Bronchial epithelial cell (primary cell): ENCODE measurements around the gene NPAS3. TPM values are rescaled to one million over a fixed set of nuclear protein-coding genes. Genes with fewer than 3 reads are reported as not detected.

Experiments
- DNase-seq: peaks from one replicate; pipeline ENCODE4 v3.0.0-alpha.2; 2010; ENCODE audit warnings: low read depth
- FAIRE-seq: peaks from 2 replicates; lab custom pipeline; 2011; peaks lifted over from hg19 to GRCh38; lab: Jason Lieb, UNC
- H3K27me3 ChIP-seq: 2 replicates; pipeline ENCODE4 v1.5.1; 2011; ENCODE audit warnings: low read length; ENCODE audit not compliant: control insufficient read depth, insufficient read depth
- H3K36me3 ChIP-seq: 2 replicates; pipeline ENCODE4 v1.5.1; 2011; ENCODE audit warnings: low read length; ENCODE audit not compliant: control insufficient read depth, insufficient read depth
- H3K4me3 ChIP-seq: 2 replicates; pipeline ENCODE4 v1.5.1; 2011; ENCODE audit warnings: mild to moderate bottlenecking, low read depth, low read length, control low read depth
- CTCF ChIP-seq: IDR thresholded peaks from 2 replicates; pipeline ENCODE4 v1.5.1; 2011; ENCODE audit warnings: mild to moderate bottlenecking, moderate library complexity, low read length, control low read depth, inconsistent platforms; ENCODE audit not compliant: insufficient read depth, severe bottlenecking
- total RNA-seq: library from RNA; depleted of rRNA; stranded (reverse); fragments of >200 nt; gene quantifications from 2 replicates; pipeline ENCODE4 v1.2.1, GENCODE V29; 2014

NPAS3 gene
- total RNA-seq, 1 donor from 2014 or later = not detected

GRCh38 chr14:33505266-33505962 lies 566.7 kb downstream of the NPAS3 start:
- DNase-seq = no peak

GRCh38 chr14:33505963-33506329 lies 567.3 kb downstream of the NPAS3 start:
- DNase-seq = no peak
- Histone ChIP-seq H3K4me3 (no peak overlapping the region), H3K27me3 (no peaks in the 10 kb centered on the region), H3K36me3 (no peaks in the 10 kb centered on the region)
- no peak for TF ChIP-seq CTCF
- FAIRE-seq = no peak

More at GRCh38 chr14:33505266-33505962, 566.7 kb downstream of the NPAS3 start:
- no peaks in the 10 kb centered on the region for H3K27me3 ChIP-seq
- no peak for TF ChIP-seq CTCF
- no peaks in the 10 kb centered on the region for H3K36me3 ChIP-seq
- H3K4me3 ChIP-seq = no peak overlapping the region
- no peak for FAIRE-seq

GRCh38 chr14:33508126-33509062 lies 569.7 kb downstream of the NPAS3 start:
- FAIRE-seq = no peak
- no peak for DNase-seq

DNA sequence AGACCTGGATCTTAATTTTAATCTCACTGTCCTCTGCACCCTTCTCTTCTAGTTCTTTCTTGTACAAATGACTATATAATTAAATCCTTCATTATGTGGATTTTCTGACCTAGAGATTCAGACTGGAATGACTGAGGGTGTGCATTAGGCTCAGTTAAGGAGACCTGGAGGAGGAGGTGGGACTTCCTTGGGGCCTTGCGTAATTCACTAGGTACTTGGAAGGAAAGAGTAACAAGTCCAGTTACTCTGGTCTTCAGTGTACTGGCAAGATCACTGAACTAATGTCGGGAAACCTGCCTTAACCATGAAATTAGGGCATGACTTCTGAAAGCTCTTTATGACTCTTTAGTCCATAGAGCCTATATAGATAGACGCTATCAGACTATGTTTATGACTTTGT lies 570.8 kb downstream of the NPAS3 start:
- no peaks in the 10 kb centered on the region for H3K36me3 ChIP-seq
- DNase-seq = peak; percentile 14
- no peak overlapping the region for H3K4me3 ChIP-seq
- no peak for FAIRE-seq
- H3K27me3 ChIP-seq = no peaks in the 10 kb centered on the region
- TF ChIP-seq CTCF = no peak

More at GRCh38 chr14:33508126-33509062, 569.7 kb downstream of the NPAS3 start:
- no peak overlapping the region for H3K4me3 ChIP-seq
- H3K27me3 ChIP-seq = no peaks in the 10 kb centered on the region
- no peak for TF ChIP-seq CTCF
- H3K36me3 ChIP-seq = no peaks in the 10 kb centered on the region

DNA sequence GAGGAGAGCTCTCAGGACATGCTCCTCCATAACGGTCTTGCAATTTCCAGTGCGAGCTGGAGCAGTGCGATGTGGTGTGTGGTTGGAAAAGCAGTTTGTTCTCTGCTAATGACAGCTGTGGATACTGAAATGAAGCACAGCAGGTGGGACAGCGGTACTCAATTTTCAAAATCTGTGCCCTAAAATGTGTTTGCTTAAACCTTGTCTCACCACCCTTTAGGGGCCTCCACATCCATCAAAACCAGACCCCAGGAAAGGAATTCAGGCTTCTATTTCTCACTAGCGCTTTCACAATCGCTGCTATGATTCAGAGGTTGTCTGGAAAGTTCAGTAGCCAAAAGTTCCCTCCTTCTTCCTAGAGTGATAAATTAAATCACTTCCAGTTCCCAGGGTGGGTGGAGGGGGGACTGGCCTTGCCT lies 571.4 kb downstream of the NPAS3 start:
- Histone ChIP-seq H3K36me3 (no peaks in the 10 kb centered on the region), H3K4me3 (no peak overlapping the region), H3K27me3 (no peaks in the 10 kb centered on the region)
- no peak for TF ChIP-seq CTCF
- FAIRE-seq (no peak), DNase-seq (peak; percentile 51)
